Omental fat pad (tissue), 4 donors: ENCODE results near the gene SLC28A2. TPM values are rescaled to one million over a fixed set of nuclear protein-coding genes. Genes with fewer than 3 reads are reported as not detected.
"Not testable (repeated sequence)": the region's sequence is repeated elsewhere in the genome, so short reads cannot be mapped to it uniquely, and the experiment has no call there.

Source experiments
- ATAC-seq: fragments of 150-250 bp; one replicate; pipeline ENCODE4 v1.9.1; 2016; ENCODE audit warnings: mild to moderate bottlenecking, moderate library complexity; ENCODE audit not compliant: low FRiP score
- DNase-seq: peaks from one replicate; pipeline ENCODE4 v3.0.0-alpha.2; 2019; ENCODE audit warnings: low spot score
- total RNA-seq, 4 donors: library from RNA; depleted of rRNA; stranded (reverse); fragments of >200 nt; gene quantifications; one replicate each; pipeline ENCODE4 v1.1.0, GENCODE V29; 2016
- TF ChIP-seq, protein P1 (sequence below), 3 donors: fragments of 450-650 bp; IDR thresholded peaks; one replicate each; pipeline ENCODE4 v1.5.1; 2016 to 2017; ENCODE audit warnings: antibody characterized with exemption in 3 of 3, mild to moderate bottlenecking in 3 of 3, moderate library complexity in 2 of 3

Gene SLC28A2
- total RNA-seq, 4 donors from 2014 or later: not detected

DNA sequence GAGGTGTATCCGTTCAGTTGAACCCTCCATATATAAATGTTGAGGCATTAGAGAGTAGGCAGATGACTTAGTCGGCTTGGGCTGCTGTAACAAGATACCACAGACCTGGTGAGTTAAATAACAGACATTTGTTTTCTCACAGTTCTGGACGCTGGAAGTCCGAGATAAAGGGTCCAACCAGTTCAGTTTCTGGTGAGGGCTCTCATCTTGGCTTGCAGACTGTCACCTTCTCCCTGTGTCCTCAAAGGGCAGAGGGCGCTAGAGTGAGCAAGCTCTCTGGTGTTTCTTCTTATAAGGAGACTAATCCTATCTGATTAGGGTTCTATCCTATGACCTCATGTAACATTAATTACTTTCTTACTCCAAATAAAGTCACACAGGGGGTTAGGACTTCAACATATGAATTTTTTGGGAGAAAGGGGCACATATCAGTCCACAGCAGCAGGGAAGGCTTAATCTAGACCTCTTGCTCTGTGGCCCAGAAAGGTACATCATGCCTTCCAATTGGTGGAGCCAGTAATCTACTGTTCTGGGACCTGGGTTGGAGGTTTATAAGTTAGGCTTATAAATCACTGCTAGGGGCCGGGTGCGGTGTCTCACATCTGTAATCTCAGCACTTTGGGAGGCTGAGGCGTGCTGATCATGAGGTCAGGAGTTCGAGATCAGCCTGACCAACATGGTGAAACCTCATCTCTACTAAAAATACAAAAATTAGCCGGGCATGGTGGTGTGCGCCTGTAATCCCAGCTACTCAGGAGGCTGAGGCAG, 26.3 kb upstream of the SLC28A2 start:
- TF ChIP-seq, protein P1, sequence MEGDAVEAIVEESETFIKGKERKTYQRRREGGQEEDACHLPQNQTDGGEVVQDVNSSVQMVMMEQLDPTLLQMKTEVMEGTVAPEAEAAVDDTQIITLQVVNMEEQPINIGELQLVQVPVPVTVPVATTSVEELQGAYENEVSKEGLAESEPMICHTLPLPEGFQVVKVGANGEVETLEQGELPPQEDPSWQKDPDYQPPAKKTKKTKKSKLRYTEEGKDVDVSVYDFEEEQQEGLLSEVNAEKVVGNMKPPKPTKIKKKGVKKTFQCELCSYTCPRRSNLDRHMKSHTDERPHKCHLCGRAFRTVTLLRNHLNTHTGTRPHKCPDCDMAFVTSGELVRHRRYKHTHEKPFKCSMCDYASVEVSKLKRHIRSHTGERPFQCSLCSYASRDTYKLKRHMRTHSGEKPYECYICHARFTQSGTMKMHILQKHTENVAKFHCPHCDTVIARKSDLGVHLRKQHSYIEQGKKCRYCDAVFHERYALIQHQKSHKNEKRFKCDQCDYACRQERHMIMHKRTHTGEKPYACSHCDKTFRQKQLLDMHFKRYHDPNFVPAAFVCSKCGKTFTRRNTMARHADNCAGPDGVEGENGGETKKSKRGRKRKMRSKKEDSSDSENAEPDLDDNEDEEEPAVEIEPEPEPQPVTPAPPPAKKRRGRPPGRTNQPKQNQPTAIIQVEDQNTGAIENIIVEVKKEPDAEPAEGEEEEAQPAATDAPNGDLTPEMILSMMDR (IDR thresholded peaks at IDR 0.05): no peak
- DNase-seq (no peak), ATAC-seq (no peak)

DNA sequence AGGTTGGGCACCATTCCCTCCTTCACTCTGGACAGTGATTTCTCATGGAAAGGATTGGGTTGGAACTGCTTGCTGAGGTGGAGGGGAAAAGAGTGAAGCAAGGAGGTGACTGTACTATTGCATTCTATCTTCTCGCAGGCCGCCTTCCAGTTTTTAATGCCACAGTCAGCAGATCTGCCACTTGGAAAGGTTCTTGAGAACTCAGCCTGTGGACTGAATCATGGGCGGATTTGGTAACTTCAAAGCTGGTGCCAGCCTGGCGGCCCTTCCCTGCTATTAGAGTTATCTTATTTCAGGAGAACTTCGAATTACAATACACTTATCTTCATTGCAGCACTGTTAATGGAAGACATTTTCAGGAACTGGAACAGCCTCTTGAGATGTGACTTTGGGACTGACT, 23.1 kb upstream of the SLC28A2 start:
- TF ChIP-seq, protein P1 (IDR thresholded peaks at IDR 0.05): no peak
- peak; percentile 89 for ATAC-seq
- DNase-seq: no peak

DNA sequence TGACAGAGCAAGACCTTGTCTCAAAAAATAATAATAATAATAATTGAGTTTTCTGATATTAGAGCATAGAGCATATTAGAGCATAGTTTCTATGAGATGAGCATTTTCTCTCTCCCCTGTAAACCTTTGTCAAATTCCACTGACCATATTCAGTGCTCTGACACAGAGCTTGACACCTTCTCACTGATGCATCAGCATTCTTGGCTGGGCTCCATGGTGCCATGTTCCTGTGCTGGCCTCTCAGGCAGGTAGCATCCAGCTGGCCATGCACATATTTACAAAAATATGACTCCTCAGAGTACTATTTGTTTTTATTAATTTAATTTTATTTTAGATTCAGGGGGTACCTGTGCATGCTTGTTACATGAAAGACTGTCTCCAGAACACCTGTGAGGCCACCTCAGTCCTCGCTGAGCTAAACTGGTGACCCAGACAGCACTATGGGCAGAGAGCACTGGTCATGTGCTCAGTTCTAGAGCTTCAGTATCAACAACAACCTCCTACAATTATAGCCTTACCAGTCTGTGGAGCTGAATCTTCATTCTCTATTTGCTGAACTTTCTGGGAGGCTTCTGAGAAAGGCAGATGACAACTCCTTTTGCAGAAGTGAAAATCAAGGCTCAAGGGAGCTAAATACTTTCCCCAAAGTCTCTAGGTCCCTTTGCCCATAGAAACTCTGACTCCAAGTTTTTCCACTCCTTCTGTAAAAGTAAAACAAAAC, 21.6 kb upstream of the SLC28A2 start:
- TF ChIP-seq, protein P1 (IDR thresholded peaks at IDR 0.05): no peak
- DNase-seq (no peak), ATAC-seq (no peak)

DNA sequence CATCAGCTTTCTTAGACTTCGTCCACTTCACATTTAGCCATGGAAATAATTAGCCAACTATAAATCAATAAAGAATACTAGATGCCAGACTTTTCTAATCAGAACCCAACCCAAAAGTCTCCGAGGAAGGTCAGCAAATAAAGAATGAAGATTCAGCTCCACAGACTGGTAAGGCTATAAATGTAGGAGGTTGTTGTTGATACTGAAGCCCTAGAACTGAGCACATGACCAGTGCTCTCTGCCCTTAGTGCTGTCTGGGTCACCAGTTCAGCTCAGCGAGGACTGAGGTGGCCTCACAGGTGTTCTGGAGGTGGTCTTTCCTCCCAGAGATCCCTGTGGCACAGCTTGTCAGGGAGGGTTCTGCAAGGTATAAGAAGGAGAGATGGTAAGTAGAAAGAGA, 20.9 kb upstream of the SLC28A2 start:
- TF ChIP-seq, protein P1 (IDR thresholded peaks at IDR 0.05): no peak
- ATAC-seq (no peak), DNase-seq (no peak)

DNA sequence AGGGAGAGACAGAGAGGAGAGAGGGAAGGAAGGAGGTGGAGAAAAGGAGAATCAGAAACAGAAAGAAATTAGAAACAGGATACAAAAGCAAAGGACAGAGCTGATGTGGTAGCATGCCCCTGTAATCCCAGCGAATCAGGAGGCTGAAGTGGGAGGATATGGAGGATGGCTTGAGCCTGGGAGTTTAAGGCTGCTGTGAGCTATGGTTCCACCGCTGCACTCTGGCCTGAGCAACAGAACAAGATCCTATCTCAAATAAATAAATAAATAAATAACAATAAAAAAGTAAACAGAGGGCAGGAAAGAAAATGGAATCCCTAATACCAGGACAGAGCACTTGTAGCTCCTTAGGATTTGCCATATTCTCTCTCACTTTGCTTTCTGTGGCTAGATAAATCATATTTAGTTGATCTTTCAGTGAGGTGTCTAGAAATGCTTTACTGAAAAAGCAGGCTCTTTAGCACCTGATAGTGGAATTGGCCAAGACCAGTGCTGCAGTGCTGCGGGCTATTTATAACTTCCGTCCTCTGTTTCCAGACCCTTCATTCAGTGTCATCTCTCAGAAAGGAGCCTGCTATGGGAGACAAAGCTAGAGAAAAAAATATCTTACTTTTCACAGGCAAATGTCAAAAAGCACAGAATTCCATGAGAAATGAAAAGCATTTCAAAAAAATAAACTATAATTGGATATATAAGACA, 20.0 kb upstream of the SLC28A2 start:
- TF ChIP-seq, protein P1 (IDR thresholded peaks at IDR 0.05): no peak
- ATAC-seq (no peak), DNase-seq (no peak)

DNA sequence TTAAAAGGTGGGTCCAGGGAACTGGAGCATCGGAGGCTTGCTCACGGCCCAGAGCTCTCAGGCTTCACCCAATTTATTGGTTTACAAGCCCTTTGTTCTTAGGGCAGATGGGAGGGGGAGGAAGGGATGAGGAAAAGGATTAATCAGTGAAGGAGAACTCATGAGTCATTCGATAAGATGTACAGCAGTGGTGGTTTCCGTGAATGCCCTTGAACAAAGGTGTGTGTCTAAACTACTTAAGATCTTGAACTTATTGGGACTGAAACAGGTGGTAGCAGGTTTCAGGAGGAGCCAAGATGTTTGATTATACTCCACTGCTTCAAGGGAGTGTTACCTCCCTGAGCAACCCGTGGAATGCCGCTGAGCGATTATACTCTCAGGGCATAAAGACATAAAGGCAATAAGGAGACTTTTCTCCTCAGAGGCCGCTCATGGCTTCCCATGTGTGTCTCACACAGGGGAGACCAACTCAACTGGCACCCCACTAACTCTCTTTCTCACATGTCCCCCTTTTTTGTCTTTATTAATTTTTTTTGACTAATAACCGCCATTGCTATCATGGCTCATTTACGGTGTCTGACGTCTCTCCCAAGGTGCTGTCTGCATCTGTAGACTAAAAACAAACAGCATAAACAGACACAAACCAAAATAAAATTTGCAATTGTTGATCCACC, 17.3 kb upstream of the SLC28A2 start:
- ATAC-seq (no peak), DNase-seq (no peak)
- TF ChIP-seq, protein P1 (IDR thresholded peaks at IDR 0.05): no peak

DNA sequence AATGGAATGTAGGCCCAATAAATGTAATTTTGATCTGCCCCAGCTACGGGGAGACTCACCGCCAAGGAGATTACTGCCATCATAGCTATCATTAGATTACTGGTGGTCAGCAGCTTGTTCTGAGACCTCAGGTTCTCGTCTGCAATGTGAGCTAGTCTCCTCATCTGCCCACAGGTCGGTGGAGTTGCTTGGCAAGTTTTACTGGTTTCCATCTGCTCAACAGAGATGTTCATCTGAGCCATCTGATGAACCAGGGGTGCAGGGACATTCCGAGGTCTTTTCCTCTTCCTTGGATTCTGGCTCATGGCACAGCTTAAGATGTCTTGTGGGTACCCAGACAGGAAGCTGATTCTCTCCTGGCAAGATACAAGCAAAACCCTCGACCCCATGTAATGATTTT, 15.2 kb upstream of the SLC28A2 start:
- DNase-seq, ATAC-seq: not testable (repeated sequence)
